HepG2 (cell line): Measurements from ENCODE around the gene KCNK15.

Experiments
- ETV6 ChIP-seq: sonication (generic); formaldehyde crosslinking; conservative IDR thresholded peaks from 2 replicates; pipeline ENCODE4 v1.4.0; 2020; ENCODE audit warnings: missing genetic modification reagents
- EZH2 ChIP-seq: conservative IDR thresholded peaks from 2 replicates; pipeline ENCODE4 v1.6.1; 2012; ENCODE audit warnings: mild to moderate bottlenecking, low read depth, low read length, moderate library complexity
- JUN ChIP-seq: sonication (generic); formaldehyde crosslinking; IDR thresholded peaks from 2 replicates; pipeline ENCODE4 v1.4.0; 2020; ENCODE audit warnings: mild to moderate bottlenecking, missing genetic modification reagents
- PRDM10 ChIP-seq: sonication (generic); formaldehyde crosslinking; IDR thresholded peaks from 2 replicates; pipeline ENCODE4 v1.4.0; 2020; ENCODE audit warnings: low read depth, missing genetic modification reagents
- SMC3 ChIP-seq: IDR thresholded peaks from 2 replicates; pipeline ENCODE4 v1.6.1; 2011; ENCODE audit warnings: low read length, improper control_type of control experiment
- ZNF10 ChIP-seq: sonication (generic); formaldehyde crosslinking; IDR thresholded peaks from 2 replicates; pipeline ENCODE4 v1.4.0; 2020; ENCODE audit warnings: mild to moderate bottlenecking, low read depth, missing genetic modification reagents, borderline replicate concordance
- ZNF317 ChIP-seq: sonication (generic); formaldehyde crosslinking; IDR thresholded peaks from 2 replicates; pipeline ENCODE4 v1.5.0; 2020; ENCODE audit warnings: mild to moderate bottlenecking, missing genetic modification reagents
- ZNF670 ChIP-seq: sonication (generic); formaldehyde crosslinking; IDR thresholded peaks from 2 replicates; pipeline ENCODE4 v1.8.0; 2022; ENCODE audit warnings: mild to moderate bottlenecking, missing genetic modification reagents, borderline replicate concordance
- ZNF724P ChIP-seq: sonication (generic); formaldehyde crosslinking; IDR thresholded peaks from 2 replicates; pipeline ENCODE4 v1.8.0; 2022; ENCODE audit warnings: missing genetic modification reagents, borderline replicate concordance
- TF ChIP-seq, protein P1 (sequence below): sonication (generic); formaldehyde crosslinking; IDR thresholded peaks from 2 replicates; pipeline ENCODE4 v1.5.0; 2020; ENCODE audit warnings: mild to moderate bottlenecking, missing genetic modification reagents, moderate library complexity

DNA sequence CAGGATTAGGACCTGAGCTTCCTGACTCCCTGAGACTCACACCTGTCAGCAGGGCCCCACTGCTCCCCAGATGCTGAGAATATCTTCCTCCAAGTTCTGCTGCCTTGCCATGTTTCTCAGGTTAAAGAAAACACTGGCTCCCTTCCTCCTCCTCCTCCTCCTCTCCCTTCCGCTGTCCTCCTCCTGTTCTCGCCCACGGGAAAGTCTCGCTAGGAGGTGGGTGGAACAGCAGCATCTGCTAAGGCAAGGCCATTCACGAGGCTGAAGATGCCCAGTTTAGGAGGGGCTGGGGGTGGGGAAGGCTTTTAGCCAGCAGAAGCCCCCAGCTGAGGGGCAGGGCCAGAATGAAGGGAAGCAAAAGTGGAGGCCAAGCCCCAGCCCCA, 23.8 kb downstream of the KCNK15 start:
- no peak for TF ChIP-seq JUN
- TF ChIP-seq ETV6 (CRISPR knock-in tag), result no peak
- no peak for TF ChIP-seq ZNF317 (CRISPR knock-in tag)
- TF ChIP-seq, protein P1, sequence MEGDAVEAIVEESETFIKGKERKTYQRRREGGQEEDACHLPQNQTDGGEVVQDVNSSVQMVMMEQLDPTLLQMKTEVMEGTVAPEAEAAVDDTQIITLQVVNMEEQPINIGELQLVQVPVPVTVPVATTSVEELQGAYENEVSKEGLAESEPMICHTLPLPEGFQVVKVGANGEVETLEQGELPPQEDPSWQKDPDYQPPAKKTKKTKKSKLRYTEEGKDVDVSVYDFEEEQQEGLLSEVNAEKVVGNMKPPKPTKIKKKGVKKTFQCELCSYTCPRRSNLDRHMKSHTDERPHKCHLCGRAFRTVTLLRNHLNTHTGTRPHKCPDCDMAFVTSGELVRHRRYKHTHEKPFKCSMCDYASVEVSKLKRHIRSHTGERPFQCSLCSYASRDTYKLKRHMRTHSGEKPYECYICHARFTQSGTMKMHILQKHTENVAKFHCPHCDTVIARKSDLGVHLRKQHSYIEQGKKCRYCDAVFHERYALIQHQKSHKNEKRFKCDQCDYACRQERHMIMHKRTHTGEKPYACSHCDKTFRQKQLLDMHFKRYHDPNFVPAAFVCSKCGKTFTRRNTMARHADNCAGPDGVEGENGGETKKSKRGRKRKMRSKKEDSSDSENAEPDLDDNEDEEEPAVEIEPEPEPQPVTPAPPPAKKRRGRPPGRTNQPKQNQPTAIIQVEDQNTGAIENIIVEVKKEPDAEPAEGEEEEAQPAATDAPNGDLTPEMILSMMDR (CRISPR knock-in tag), result no peak
- TF ChIP-seq ZNF724P (CRISPR knock-in tag), result no peak
- TF ChIP-seq ZNF670 (CRISPR knock-in tag), result no peak
- no peak for TF ChIP-seq PRDM10 (CRISPR knock-in tag)
- no peak for TF ChIP-seq ZNF10 (CRISPR knock-in tag)
- TF ChIP-seq SMC3, result no peak
- no peak for TF ChIP-seq EZH2
